Transverse colon (tissue), 4 donors: ENCODE measurements around the gene CNTN1. TPM values are rescaled to one million over a fixed set of nuclear protein-coding genes. Genes with fewer than 3 reads are reported as not detected.

Experiments used
- DNase-seq: peaks from one replicate; pipeline ENCODE4 v3.0.0-alpha.2; 2019
- H3K27ac ChIP-seq, 4 donors: fragments of 200-600 bp; sonication (generic); 2 replicates each; pipeline ENCODE4 v1.5.1; 2016 to 2018; ENCODE audit warnings: inconsistent platforms in 4 of 4
- H3K27me3 ChIP-seq: fragments of 200-600 bp; sonication (generic); 2 replicates; pipeline ENCODE4 v1.5.1; 2017; ENCODE audit warnings: inconsistent platforms
- H3K36me3 ChIP-seq, 4 donors: fragments of 200-600 bp; sonication (generic); 2 replicates each; pipeline ENCODE4 v1.5.1; 2017 to 2019; ENCODE audit warnings: inconsistent platforms in 4 of 4
- H3K4me1 ChIP-seq, 4 donors: fragments of 200-600 bp; sonication (generic); 2 replicates each; pipeline ENCODE4 v1.5.1; 2017 to 2020; ENCODE audit warnings: inconsistent platforms in 4 of 4
- H3K4me3 ChIP-seq, 4 donors: fragments of 200-600 bp; sonication (generic); 1 replicate in 1 of 4; 2 replicates in 3 of 4; pipeline versions ENCODE4 v1.5.1 to v1.6.1; 2017 to 2019; ENCODE audit warnings: inconsistent platforms in 4 of 4
- H3K9me3 ChIP-seq, 2 donors: fragments of 200-600 bp; sonication (generic); 2 replicates each; pipeline ENCODE4 v1.5.1; 2017 to 2019; ENCODE audit warnings: inconsistent platforms in 2 of 2
- EP300 ChIP-seq: sonication (generic); formaldehyde crosslinking; IDR thresholded peaks from one replicate; pipeline ENCODE4 v1.6.1; 2017; ENCODE audit warnings: antibody characterized with exemption, low read depth
- POLR2A ChIP-seq: fragments of 450-650 bp; IDR thresholded peaks from one replicate; pipeline ENCODE4 v1.6.1; 2016; ENCODE audit warnings: antibody characterized with exemption, mild to moderate bottlenecking, moderate library complexity
- POLR2AphosphoS5 ChIP-seq, 3 donors: sonication (generic); formaldehyde crosslinking; IDR thresholded peaks; one replicate each; pipeline ENCODE4 v1.6.1; 2016; ENCODE audit warnings: antibody characterized with exemption in 3 of 3
- WGBS, 2 donors: methylation state at CpG; one replicate each; pipeline ENCODE4 v1.1.5; 2018; ENCODE audit warnings: low coverage in 1 of 2; 5-methylcytosine and 5-hydroxymethylcytosine counted together
- in situ Hi-C, 4 donors: fragments of 200-750 bp; cut with MboI; loops; one replicate each; pipeline versions ENCODE4 v1.15.0 to v1.15.1; 2017; ENCODE audit warnings: low sequenced_read_pairs in 3 of 4, low pct_ligation_motif_present in 1 of 4, low pct_unique_long_range_greater_than_20kb in 1 of 4
- intact Hi-C: fragments of 100-400 bp; cut with DNase I; formaldehyde crosslinking; loops from one replicate; pipeline ENCODE4 v1.15.1; 2023; ENCODE audit warnings: low total_unique reads
- total RNA-seq, 4 donors: library from RNA; depleted of rRNA; stranded (reverse); fragments of >200 nt; gene quantifications; one replicate each; pipeline ENCODE4 v1.1.0, GENCODE V29; 2016
- TF ChIP-seq, protein P1 (sequence below), 5 experiments: fragments of 200-600 bp in 3 of 5; fragments of 450-650 bp in 2 of 5; sonication (generic) in 3 of 5; IDR thresholded peaks; 1 replicate in 2 of 5; 2 replicates in 3 of 5; pipeline ENCODE4 v1.5.1; 2016 to 2017; ENCODE audit warnings: antibody characterized with exemption in 5 of 5, inconsistent platforms in 3 of 5, mild to moderate bottlenecking in 2 of 5, moderate library complexity in 1 of 5

Gene CNTN1
- total RNA-seq, 4 donors from 2014 or later, result 0.60 to 3.2 (median 1.4) TPM

DNA sequence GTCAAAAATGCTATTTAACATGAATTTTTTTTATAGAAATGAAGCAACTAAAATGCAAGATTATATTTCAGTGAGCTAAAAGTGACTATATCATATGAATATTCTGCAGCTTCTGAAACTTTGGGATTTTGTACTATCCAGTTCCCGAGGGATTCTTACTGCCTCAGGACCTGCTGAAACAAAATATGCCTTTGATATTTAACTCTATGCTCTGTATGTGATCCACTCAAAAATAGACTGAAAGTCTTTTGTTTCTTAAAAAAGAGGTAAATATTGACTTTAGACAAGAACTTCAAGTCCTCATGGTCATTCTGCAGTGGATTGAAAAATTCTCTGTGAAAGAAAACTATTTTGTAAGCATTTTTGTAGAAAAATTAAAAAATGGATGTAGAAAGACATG, 22.4 kb downstream of the CNTN1 start:
- TF ChIP-seq, protein P1, sequence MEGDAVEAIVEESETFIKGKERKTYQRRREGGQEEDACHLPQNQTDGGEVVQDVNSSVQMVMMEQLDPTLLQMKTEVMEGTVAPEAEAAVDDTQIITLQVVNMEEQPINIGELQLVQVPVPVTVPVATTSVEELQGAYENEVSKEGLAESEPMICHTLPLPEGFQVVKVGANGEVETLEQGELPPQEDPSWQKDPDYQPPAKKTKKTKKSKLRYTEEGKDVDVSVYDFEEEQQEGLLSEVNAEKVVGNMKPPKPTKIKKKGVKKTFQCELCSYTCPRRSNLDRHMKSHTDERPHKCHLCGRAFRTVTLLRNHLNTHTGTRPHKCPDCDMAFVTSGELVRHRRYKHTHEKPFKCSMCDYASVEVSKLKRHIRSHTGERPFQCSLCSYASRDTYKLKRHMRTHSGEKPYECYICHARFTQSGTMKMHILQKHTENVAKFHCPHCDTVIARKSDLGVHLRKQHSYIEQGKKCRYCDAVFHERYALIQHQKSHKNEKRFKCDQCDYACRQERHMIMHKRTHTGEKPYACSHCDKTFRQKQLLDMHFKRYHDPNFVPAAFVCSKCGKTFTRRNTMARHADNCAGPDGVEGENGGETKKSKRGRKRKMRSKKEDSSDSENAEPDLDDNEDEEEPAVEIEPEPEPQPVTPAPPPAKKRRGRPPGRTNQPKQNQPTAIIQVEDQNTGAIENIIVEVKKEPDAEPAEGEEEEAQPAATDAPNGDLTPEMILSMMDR (IDR thresholded peaks at IDR 0.05), result no peak
- no peak for TF ChIP-seq POLR2A
- no peak for TF ChIP-seq EP300
- TF ChIP-seq POLR2AphosphoS5 (IDR thresholded peaks at IDR 0.05), result no peak
- Histone ChIP-seq H3K27me3 (no peaks in the 10 kb centered on the region), H3K4me1 (no peaks in the 10 kb centered on the region), H3K36me3 (no peaks in the 10 kb centered on the region), H3K27ac (no peak overlapping the region), H3K9me3 (no peaks in the 10 kb centered on the region), H3K4me3 (no peak overlapping the region)
- DNase-seq, result no peak
- intact Hi-C loops, result no loop called here
- in situ Hi-C loops, result no loop called here
- WGBS, 2 donors, result 50 to 54% methylated on average over 1 of the region's 1 CpG

DNA sequence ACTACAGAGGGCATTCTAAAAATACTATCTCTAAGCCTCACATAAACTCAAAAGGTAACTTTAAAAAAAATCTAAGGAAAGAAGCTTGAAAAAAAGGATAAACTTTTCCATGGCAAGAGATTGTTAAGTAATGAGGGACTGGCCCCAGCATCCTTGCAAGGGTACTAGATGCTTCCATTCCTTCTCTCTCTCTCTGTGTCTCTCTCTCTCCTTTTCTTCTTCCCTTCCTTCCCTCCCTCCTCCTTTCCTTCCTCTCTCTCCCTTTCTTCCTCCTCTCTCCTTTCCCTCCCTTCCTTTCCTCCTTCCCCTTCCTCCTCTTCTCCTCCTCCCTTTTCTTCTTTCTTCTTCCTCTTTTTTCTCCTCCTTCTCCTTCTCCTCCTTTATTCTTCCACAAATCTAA, 23.8 kb downstream of the CNTN1 start:
- TF ChIP-seq POLR2A (no peak), POLR2AphosphoS5 (IDR thresholded peaks at IDR 0.05) (no peak), EP300 (no peak)
- TF ChIP-seq, protein P1 (IDR thresholded peaks at IDR 0.05), result no peak
- no peak for DNase-seq
- in situ Hi-C loops, result no loop called here
- H3K9me3 ChIP-seq, result no peaks in the 10 kb centered on the region
- intact Hi-C loops, result no loop called here
- H3K4me1 ChIP-seq, result no peaks in the 10 kb centered on the region
- no peak overlapping the region for H3K27ac ChIP-seq
- no peaks in the 10 kb centered on the region for H3K27me3 ChIP-seq
- H3K36me3 ChIP-seq, result no peaks in the 10 kb centered on the region
- no peak overlapping the region for H3K4me3 ChIP-seq

DNA sequence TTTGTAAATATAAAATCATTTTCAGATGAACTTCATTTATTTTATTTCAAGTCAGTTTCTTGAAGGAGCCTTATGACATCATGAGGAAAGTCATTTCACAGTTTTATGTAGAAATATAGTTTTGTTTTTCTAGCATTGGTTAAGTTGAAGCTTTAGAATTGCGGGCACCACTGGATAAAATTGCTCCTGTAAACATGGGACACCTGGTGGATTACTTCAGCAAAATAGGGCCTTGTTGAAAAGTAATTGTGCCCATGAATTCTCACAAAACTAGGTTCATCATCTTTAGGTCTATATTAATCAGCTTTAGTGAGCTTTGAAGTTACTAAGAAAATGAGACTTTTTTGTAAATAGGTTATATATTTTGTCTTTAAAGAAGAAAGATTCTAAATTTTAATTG, 25.3 kb downstream of the CNTN1 start:
- Histone ChIP-seq H3K36me3 (no peaks in the 10 kb centered on the region), H3K9me3 (no peaks in the 10 kb centered on the region), H3K27ac (no peak overlapping the region), H3K27me3 (no peaks in the 10 kb centered on the region), H3K4me1 (no peaks in the 10 kb centered on the region), H3K4me3 (no peak overlapping the region)
- intact Hi-C loops (no loop called here), in situ Hi-C loops (no loop called here)
- no peak for TF ChIP-seq POLR2AphosphoS5 (IDR thresholded peaks at IDR 0.05)
- TF ChIP-seq, protein P1 (IDR thresholded peaks at IDR 0.05), result no peak
- no peak for TF ChIP-seq POLR2A
- no peak for TF ChIP-seq EP300
- WGBS, 2 donors, result 71 to 73% methylated on average over 1 of the region's 1 CpG
- DNase-seq, result no peak

DNA sequence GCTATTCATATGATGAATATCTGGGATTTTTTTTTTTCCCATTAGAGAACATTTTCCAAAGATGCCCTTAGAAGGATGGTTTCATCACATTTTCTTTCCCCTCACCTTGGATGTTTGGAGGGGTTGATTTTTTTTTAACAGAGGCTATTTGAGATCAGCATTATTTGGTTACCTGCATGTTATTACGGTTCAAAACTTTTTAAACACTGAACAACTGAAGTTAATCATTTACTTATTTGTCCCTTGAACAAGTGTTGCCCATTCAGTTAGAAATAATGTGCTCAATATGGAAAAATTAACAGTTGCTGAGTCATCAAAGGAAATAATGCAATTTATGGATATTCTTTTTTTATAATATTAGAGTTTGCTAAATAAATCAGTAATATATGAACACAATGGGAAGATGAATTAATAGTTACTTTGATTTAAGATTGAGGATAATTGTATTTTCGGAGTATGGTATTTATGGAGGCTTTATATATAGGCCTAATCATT, 26.7 kb downstream of the CNTN1 start:
- intact Hi-C loops, result no loop called here
- H3K9me3 ChIP-seq, result no peaks in the 10 kb centered on the region
- TF ChIP-seq POLR2AphosphoS5 (IDR thresholded peaks at IDR 0.05), result no peak
- TF ChIP-seq, protein P1 (IDR thresholded peaks at IDR 0.05), result no peak
- no peak for TF ChIP-seq EP300
- no peak for TF ChIP-seq POLR2A
- H3K4me3 ChIP-seq, result no peak overlapping the region
- H3K36me3 ChIP-seq, result no peaks in the 10 kb centered on the region
- 65 to 78% methylated on average over 2 of the region's 2 CpGs for WGBS, 2 donors
- in situ Hi-C loops, result no loop called here
- no peak overlapping the region for H3K27ac ChIP-seq
- DNase-seq, result no peak
- no peaks in the 10 kb centered on the region for H3K27me3 ChIP-seq
- no peaks in the 10 kb centered on the region for H3K4me1 ChIP-seq
